H9 (cell line): Measurements from ENCODE around the gene VIM. TPM values are rescaled to one million over a fixed set of nuclear protein-coding genes. Genes with fewer than 3 reads are reported as not detected.

Experiments
- DNase-seq: peaks from one replicate; pipeline ENCODE4 v3.0.0-alpha.2; 2017
- H2AFZ ChIP-seq: one replicate; pipeline ENCODE4 v1.6.1; 2013; ENCODE audit warnings: mild to moderate bottlenecking, low read length, control low read depth, moderate library complexity
- H2AK5ac ChIP-seq: 2 replicates; pipeline ENCODE4 v1.6.1; 2013; ENCODE audit warnings: low read length, control low read depth, mixed read lengths; ENCODE audit not compliant: insufficient read length
- H2BK120ac ChIP-seq: one replicate; pipeline ENCODE4 v1.6.1; 2013; ENCODE audit warnings: low read depth, mild to moderate bottlenecking, low read length, control low read depth, inconsistent platforms; ENCODE audit not compliant: poor library complexity, severe bottlenecking
- H2BK12ac ChIP-seq: 2 replicates; pipeline ENCODE4 v1.6.1; 2013; ENCODE audit warnings: low read length, control low read depth, mixed read lengths, low read depth; ENCODE audit not compliant: insufficient read length
- H2BK15ac ChIP-seq: 2 replicates; pipeline ENCODE4 v1.6.1; 2013; ENCODE audit warnings: low read depth, low read length, control low read depth
- H2BK20ac ChIP-seq: one replicate; pipeline ENCODE4 v1.6.1; 2013; ENCODE audit warnings: low read depth, mild to moderate bottlenecking, low read length, control low read depth, inconsistent platforms; ENCODE audit not compliant: poor library complexity, severe bottlenecking
- H2BK5ac ChIP-seq: 2 replicates; pipeline ENCODE4 v1.6.1; 2013; ENCODE audit warnings: low read length, control low read depth, mixed read lengths; ENCODE audit not compliant: insufficient read length
- H3K14ac ChIP-seq: 2 replicates; pipeline ENCODE4 v1.6.1; 2013; ENCODE audit warnings: low read length, control low read depth; ENCODE audit not compliant: insufficient read depth
- H3K18ac ChIP-seq: 2 replicates; pipeline ENCODE4 v1.6.1; 2013; ENCODE audit warnings: low read depth, mild to moderate bottlenecking, mixed read lengths, low read length, control low read depth; ENCODE audit not compliant: insufficient read length
- H3K23ac ChIP-seq: 2 replicates; pipeline ENCODE4 v1.6.1; 2013; ENCODE audit warnings: low read length, control low read depth, mixed read lengths, low read depth; ENCODE audit not compliant: insufficient read length
- H3K23me2 ChIP-seq: 2 replicates; pipeline ENCODE4 v1.6.1; 2013; ENCODE audit warnings: low read depth, mild to moderate bottlenecking, mixed read lengths, low read length, control low read depth; ENCODE audit not compliant: insufficient read length, poor library complexity, severe bottlenecking
- H3K27ac ChIP-seq: 2 replicates; pipeline ENCODE4 v1.5.1; 2013; ENCODE audit warnings: low read length, control low read depth, mixed read lengths, low read depth; ENCODE audit not compliant: insufficient read length
- H3K27me3 ChIP-seq: 2 replicates; pipeline ENCODE4 v1.6.1; 2013; ENCODE audit warnings: low read length, control low read depth, inconsistent platforms; ENCODE audit not compliant: insufficient read depth
- H3K4ac ChIP-seq: 2 replicates; pipeline ENCODE4 v1.6.1; 2013; ENCODE audit warnings: low read depth, mild to moderate bottlenecking, control low read depth, inconsistent platforms, low read length, moderate library complexity
- H3K4me1 ChIP-seq: 2 replicates; pipeline ENCODE4 v1.6.1; 2013; ENCODE audit warnings: low read length, control low read depth, inconsistent platforms; ENCODE audit not compliant: insufficient read depth
- H3K4me2 ChIP-seq: 2 replicates; pipeline ENCODE4 v1.6.1; 2013; ENCODE audit warnings: low read length, control low read depth, mixed read lengths; ENCODE audit not compliant: insufficient read length, insufficient read depth
- H3K56ac ChIP-seq: 2 replicates; pipeline ENCODE4 v1.6.1; 2013; ENCODE audit warnings: low read depth, mild to moderate bottlenecking, mixed read lengths, low read length, control low read depth; ENCODE audit not compliant: insufficient read length
- H3K79me1 ChIP-seq: 2 replicates; pipeline ENCODE4 v1.6.1; 2013; ENCODE audit warnings: low read depth, mild to moderate bottlenecking, moderate library complexity, low read length, control low read depth, inconsistent platforms; ENCODE audit not compliant: insufficient read depth, poor library complexity, severe bottlenecking
- H3K79me2 ChIP-seq: 2 replicates; pipeline ENCODE4 v1.6.1; 2013; ENCODE audit warnings: low read length, control low read depth, inconsistent platforms; ENCODE audit not compliant: insufficient read depth
- H3K9ac ChIP-seq: 2 replicates; pipeline ENCODE4 v1.6.1; 2013; ENCODE audit warnings: low read length, control low read depth, mixed read lengths; ENCODE audit not compliant: insufficient read length; ENCODE audit errors: extremely low read depth
- H3K9me3 ChIP-seq: one replicate; pipeline ENCODE4 v1.6.1; 2013; ENCODE audit warnings: low read depth, low read length, inconsistent platforms; ENCODE audit not compliant: control insufficient read depth
- H3T11ph ChIP-seq: one replicate; pipeline ENCODE4 v1.6.1; 2013; ENCODE audit warnings: mild to moderate bottlenecking, low read length, control low read depth, inconsistent platforms
- H4K20me1 ChIP-seq: one replicate; pipeline ENCODE4 v1.6.1; 2013; ENCODE audit not compliant: control insufficient read depth, insufficient read length, insufficient read depth
- H4K5ac ChIP-seq: 2 replicates; pipeline ENCODE4 v1.6.1; 2013; ENCODE audit warnings: low read depth, mild to moderate bottlenecking, mixed read lengths, low read length, control low read depth; ENCODE audit not compliant: insufficient read length
- H4K8ac ChIP-seq: replicated peaks from 2 replicates; pipeline ENCODE4 v1.6.1; 2013; ENCODE audit warnings: low read length, control low read depth, mixed read lengths, low read depth; ENCODE audit not compliant: insufficient read length
- H4K91ac ChIP-seq: 2 replicates; pipeline ENCODE4 v1.6.1; 2013; ENCODE audit warnings: low read depth, mild to moderate bottlenecking, moderate library complexity, mixed read lengths, low read length, control low read depth; ENCODE audit not compliant: insufficient read length
- H3K27ac Mint-ChIP-seq, 3 experiments: 2 replicates in 2 of 3; 3 replicates in 1 of 3; pipeline ENCODE4 v1.8.0; 2020 to 2021; ENCODE audit warnings: mixed read lengths in 3 of 3, mild to moderate bottlenecking in 1 of 3, moderate library complexity in 1 of 3
- H3K27me3 Mint-ChIP-seq: 2 replicates; pipeline ENCODE4 v1.8.0; 2021; ENCODE audit warnings: low read depth, mild to moderate bottlenecking, moderate library complexity, mixed read lengths
- H3K36me3 Mint-ChIP-seq, 3 experiments: 2 replicates in 2 of 3; 3 replicates in 1 of 3; pipeline ENCODE4 v1.8.0; 2020 to 2021; ENCODE audit warnings: low read depth in 3 of 3, mixed read lengths in 3 of 3; ENCODE audit not compliant: insufficient read depth in 1 of 3
- H3K4me1 Mint-ChIP-seq, 2 experiments: 2 replicates each; pipeline ENCODE4 v1.8.0; 2020; ENCODE audit warnings: mixed read lengths in 2 of 2
- H3K4me3 Mint-ChIP-seq, 2 experiments: 2 replicates in 1 of 2; 3 replicates in 1 of 2; pipeline ENCODE4 v1.8.0; 2020 to 2021; ENCODE audit warnings: mild to moderate bottlenecking in 2 of 2, mixed read lengths in 2 of 2, moderate library complexity in 1 of 2
- H3K9me3 Mint-ChIP-seq, 2 experiments: 2 replicates in 1 of 2; 3 replicates in 1 of 2; pipeline ENCODE4 v1.8.0; 2020; ENCODE audit warnings: mild to moderate bottlenecking in 2 of 2, mixed read lengths in 2 of 2, moderate library complexity in 1 of 2
- WGBS: extraction: QIAGEN DNeasy Blood & Tissue Kit; methylation state at CpG from one replicate; pipeline ENCODE4 v1.1.7; 2013; ENCODE audit warnings: missing lambda C conversion rate, low lambda C conversion rate, mixed read lengths; ENCODE audit not compliant: insufficient read length; ENCODE audit errors: extremely low coverage; 5-methylcytosine and 5-hydroxymethylcytosine counted together
- total RNA-seq: library from RNA; stranded (reverse); gene quantifications from 2 replicates; pipeline ENCODE4 v1.2.1, GENCODE V29; 2021
- TF ChIP-seq, protein P1 (sequence below): fragments of 200-600 bp; sonication (generic); conservative IDR thresholded peaks from 3 replicates; pipeline ENCODE4 v1.8.0; 2021; ENCODE audit warnings: antibody characterized with exemption, mild to moderate bottlenecking

The VIM gene
- total RNA-seq, 1 experiment from 2014 or later: 232 TPM

GRCh38 chr10:17213646-17214349 is 14.2 kb upstream of the VIM start:
- no peaks in the 10 kb centered on the region for H3K23me2 ChIP-seq
- H3K14ac ChIP-seq: no peak overlapping the region
- H4K20me1 ChIP-seq: no peaks in the 10 kb centered on the region
- no peak overlapping the region for H2BK12ac ChIP-seq
- Mint-ChIP-seq H3K9me3 (no peaks in the 10 kb centered on the region), H3K27me3 (no peaks in the 10 kb centered on the region), H3K36me3 (no peaks in the 10 kb centered on the region; a peak in 1 of 7 replicates), H3K4me3 (no peak overlapping the region), H3K4me1 (peaks cover 44 to 52% of the 10 kb centered on the region in 2 experiments), H3K27ac (peak overlapping the region in 1 of 3 experiments; percentile 9; a peak in 2 of 7 replicates)
- H2BK20ac ChIP-seq: no peak overlapping the region
- no peak overlapping the region for H3K18ac ChIP-seq
- H2AFZ ChIP-seq: no peak overlapping the region
- TF ChIP-seq, protein P1, sequence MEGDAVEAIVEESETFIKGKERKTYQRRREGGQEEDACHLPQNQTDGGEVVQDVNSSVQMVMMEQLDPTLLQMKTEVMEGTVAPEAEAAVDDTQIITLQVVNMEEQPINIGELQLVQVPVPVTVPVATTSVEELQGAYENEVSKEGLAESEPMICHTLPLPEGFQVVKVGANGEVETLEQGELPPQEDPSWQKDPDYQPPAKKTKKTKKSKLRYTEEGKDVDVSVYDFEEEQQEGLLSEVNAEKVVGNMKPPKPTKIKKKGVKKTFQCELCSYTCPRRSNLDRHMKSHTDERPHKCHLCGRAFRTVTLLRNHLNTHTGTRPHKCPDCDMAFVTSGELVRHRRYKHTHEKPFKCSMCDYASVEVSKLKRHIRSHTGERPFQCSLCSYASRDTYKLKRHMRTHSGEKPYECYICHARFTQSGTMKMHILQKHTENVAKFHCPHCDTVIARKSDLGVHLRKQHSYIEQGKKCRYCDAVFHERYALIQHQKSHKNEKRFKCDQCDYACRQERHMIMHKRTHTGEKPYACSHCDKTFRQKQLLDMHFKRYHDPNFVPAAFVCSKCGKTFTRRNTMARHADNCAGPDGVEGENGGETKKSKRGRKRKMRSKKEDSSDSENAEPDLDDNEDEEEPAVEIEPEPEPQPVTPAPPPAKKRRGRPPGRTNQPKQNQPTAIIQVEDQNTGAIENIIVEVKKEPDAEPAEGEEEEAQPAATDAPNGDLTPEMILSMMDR: no peak
- H3K9me3 ChIP-seq: no peaks in the 10 kb centered on the region
- H2BK15ac ChIP-seq: no peak overlapping the region
- peaks cover 7% of the 10 kb centered on the region; the same call in 1 of the 2 replicates for H3K4me1 ChIP-seq
- WGBS: no CpG with 5 or more reads among the region's 2 CpGs
- no peaks in the 10 kb centered on the region for H3K79me2 ChIP-seq
- H2BK120ac ChIP-seq: no peak overlapping the region
- H2BK5ac ChIP-seq: no peak overlapping the region
- no peaks in the 10 kb centered on the region for H3K79me1 ChIP-seq
- H3K27ac ChIP-seq: no peak overlapping the region
- H3T11ph ChIP-seq: no peak overlapping the region
- no peak overlapping the region for H3K4me2 ChIP-seq
- H4K5ac ChIP-seq: no peak overlapping the region
- H4K8ac ChIP-seq: no peak overlapping the region
- no peak overlapping the region for H3K56ac ChIP-seq
- no peak overlapping the region for H2AK5ac ChIP-seq
- H3K9ac ChIP-seq: no peak overlapping the region
- no peak overlapping the region for H3K4ac ChIP-seq
- no peak overlapping the region for H4K91ac ChIP-seq
- DNase-seq: no peak
- no peaks in the 10 kb centered on the region for H3K27me3 ChIP-seq
- H3K23ac ChIP-seq: no peak overlapping the region
